OCI-LY1 (cell line): ENCODE data around the gene ARIH2.

Source experiments
- H2AFZ ChIP-seq: fragments of 200-600 bp; sonication (generic), shearing (Covaris generic); 2 replicates; pipeline ENCODE4 v1.6.0; 2014; ENCODE audit warnings: antibody characterized with exemption, mild to moderate bottlenecking, low read length
- H3F3A ChIP-seq: fragments of 200-600 bp; sonication (generic), shearing (Covaris generic); 2 replicates; pipeline ENCODE4 v1.6.0; 2014; ENCODE audit warnings: mild to moderate bottlenecking, antibody characterized with exemption, low read length, moderate library complexity; ENCODE audit not compliant: insufficient read depth
- H3K27ac ChIP-seq: fragments of 200-600 bp; sonication (generic); 2 replicates; pipeline ENCODE4 v1.5.1; 2014; ENCODE audit warnings: low read length, mixed run types, mild to moderate bottlenecking, low read depth; ENCODE audit not compliant: poor library complexity, severe bottlenecking
- H3K27me3 ChIP-seq: fragments of 200-600 bp; sonication (generic); 2 replicates; pipeline ENCODE4 v1.6.0; 2014; ENCODE audit warnings: antibody characterized with exemption, mild to moderate bottlenecking, low read length, moderate library complexity; ENCODE audit not compliant: insufficient read depth
- H3K36me3 ChIP-seq: fragments of 200-600 bp; sonication (generic); 2 replicates; pipeline ENCODE4 v1.6.1; 2014; ENCODE audit warnings: mild to moderate bottlenecking, antibody characterized with exemption, low read length, moderate library complexity, mixed read lengths; ENCODE audit not compliant: insufficient read depth
- H3K4me1 ChIP-seq: fragments of 200-600 bp; sonication (generic); 2 replicates; pipeline ENCODE4 v1.5.1; 2014; ENCODE audit warnings: mild to moderate bottlenecking, low read length, moderate library complexity; ENCODE audit not compliant: insufficient read depth, severe bottlenecking
- H3K4me2 ChIP-seq: fragments of 200-600 bp; sonication (generic), shearing (Covaris generic); 2 replicates; pipeline ENCODE4 v1.6.1; 2014; ENCODE audit warnings: low read length
- H3K4me3 ChIP-seq: fragments of 200-600 bp; sonication (generic); 2 replicates; pipeline ENCODE4 v1.5.1; 2014; ENCODE audit warnings: low read length, low read depth, mild to moderate bottlenecking, mixed read lengths; ENCODE audit not compliant: poor library complexity, severe bottlenecking
- H3K79me2 ChIP-seq: fragments of 200-600 bp; shearing (Covaris generic); 2 replicates; pipeline ENCODE4 v1.6.1; 2016; ENCODE audit warnings: mixed run types, low read length, mixed read lengths; ENCODE audit not compliant: insufficient read depth
- H3K9ac ChIP-seq: fragments of 200-600 bp; sonication (generic), shearing (Covaris generic); 2 replicates; pipeline ENCODE4 v1.6.1; 2014; ENCODE audit warnings: mild to moderate bottlenecking, low read length, mixed read lengths
- H3K9me2 ChIP-seq: fragments of 200-600 bp; sonication (generic), shearing (Covaris generic); 2 replicates; pipeline ENCODE4 v1.6.1; 2014; ENCODE audit warnings: low read depth, mild to moderate bottlenecking, low read length, mixed read lengths
- H3K9me3 ChIP-seq: fragments of 200-600 bp; shearing (Covaris generic); 2 replicates; pipeline ENCODE4 v1.6.1; 2014; ENCODE audit warnings: low read length, mixed read lengths
- H4K20me1 ChIP-seq: fragments of 200-600 bp; sonication (generic), shearing (Covaris generic); 2 replicates; pipeline ENCODE4 v1.6.0; 2016; ENCODE audit warnings: mild to moderate bottlenecking, low read length; ENCODE audit not compliant: insufficient read depth
- EZH2 ChIP-seq: fragments of 200-600 bp; sonication (generic), shearing (Covaris generic); IDR thresholded peaks from 2 replicates; pipeline ENCODE4 v1.8.0; 2017; ENCODE audit warnings: borderline replicate concordance, mixed run types, mild to moderate bottlenecking, antibody characterized with exemption, low read length, moderate library complexity, mixed read lengths
- TF ChIP-seq, protein P1 (sequence below): fragments of 200-600 bp; sonication (generic), shearing (Covaris generic); IDR thresholded peaks from 2 replicates; pipeline ENCODE4 v1.5.1; 2017; ENCODE audit warnings: mild to moderate bottlenecking, antibody characterized with exemption, low read length, moderate library complexity, mixed read lengths

Gene ARIH2

DNA sequence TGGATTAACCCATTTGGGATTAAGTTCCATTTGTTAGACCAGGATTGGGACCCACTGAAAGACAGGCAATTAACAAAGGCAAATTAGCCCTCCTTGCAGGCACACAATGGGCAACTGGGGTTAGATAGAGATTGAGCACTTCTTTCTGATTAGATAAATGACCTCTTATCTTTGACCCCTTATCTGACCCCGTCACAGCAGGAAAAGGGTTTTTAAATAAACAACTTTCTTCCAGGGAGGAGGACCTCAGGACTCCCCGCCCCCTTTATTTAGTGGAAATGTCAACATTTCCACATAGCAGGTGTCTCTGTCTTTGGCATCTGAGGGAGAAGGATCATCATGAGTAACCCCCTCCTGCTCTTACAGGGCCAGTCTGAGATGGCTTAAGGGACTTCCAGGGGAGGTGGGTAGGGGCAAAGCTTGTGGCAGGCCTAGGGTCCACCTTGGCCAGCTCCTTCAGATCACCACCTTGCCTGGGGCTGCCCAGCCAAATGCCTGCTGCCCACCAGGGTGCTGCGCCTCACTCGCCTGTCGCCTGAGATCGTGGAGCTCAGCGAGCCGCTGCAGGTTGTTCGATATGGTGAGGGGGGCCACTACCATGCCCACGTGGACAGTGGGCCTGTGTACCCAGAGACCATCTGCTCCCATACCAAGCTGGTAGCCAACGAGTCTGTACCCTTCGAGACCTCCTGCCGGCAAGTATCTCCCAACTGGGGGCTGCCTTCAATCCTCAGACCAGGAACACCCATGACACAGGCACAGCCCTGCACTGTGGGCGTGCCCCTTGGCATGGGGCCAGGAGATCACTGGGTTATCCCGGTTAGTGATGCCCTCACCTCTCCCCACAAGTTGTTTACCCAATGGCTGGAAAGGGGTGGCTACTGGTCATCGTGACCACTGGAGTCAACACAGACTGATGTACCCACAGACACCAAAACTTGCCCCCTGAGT, 86.0 kb downstream of the ARIH2 start:
- Histone ChIP-seq H3K9me2 (no peaks in the 10 kb centered on the region), H3F3A (no peaks in the 10 kb centered on the region), H4K20me1 (no peaks in the 10 kb centered on the region), H3K9me3 (no peaks in the 10 kb centered on the region), H3K4me1 (peaks cover 17% of the 10 kb centered on the region), H3K79me2 (no peaks in the 10 kb centered on the region), H3K27me3 (no peaks in the 10 kb centered on the region), H3K4me3 (no peak overlapping the region), H3K4me2 (no peak overlapping the region), H2AFZ (no peak overlapping the region), H3K36me3 (no peaks in the 10 kb centered on the region), H3K9ac (no peak overlapping the region), H3K27ac (no peak overlapping the region)
- TF ChIP-seq, protein P1, sequence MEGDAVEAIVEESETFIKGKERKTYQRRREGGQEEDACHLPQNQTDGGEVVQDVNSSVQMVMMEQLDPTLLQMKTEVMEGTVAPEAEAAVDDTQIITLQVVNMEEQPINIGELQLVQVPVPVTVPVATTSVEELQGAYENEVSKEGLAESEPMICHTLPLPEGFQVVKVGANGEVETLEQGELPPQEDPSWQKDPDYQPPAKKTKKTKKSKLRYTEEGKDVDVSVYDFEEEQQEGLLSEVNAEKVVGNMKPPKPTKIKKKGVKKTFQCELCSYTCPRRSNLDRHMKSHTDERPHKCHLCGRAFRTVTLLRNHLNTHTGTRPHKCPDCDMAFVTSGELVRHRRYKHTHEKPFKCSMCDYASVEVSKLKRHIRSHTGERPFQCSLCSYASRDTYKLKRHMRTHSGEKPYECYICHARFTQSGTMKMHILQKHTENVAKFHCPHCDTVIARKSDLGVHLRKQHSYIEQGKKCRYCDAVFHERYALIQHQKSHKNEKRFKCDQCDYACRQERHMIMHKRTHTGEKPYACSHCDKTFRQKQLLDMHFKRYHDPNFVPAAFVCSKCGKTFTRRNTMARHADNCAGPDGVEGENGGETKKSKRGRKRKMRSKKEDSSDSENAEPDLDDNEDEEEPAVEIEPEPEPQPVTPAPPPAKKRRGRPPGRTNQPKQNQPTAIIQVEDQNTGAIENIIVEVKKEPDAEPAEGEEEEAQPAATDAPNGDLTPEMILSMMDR = no peak
- TF ChIP-seq EZH2 = no peak

DNA sequence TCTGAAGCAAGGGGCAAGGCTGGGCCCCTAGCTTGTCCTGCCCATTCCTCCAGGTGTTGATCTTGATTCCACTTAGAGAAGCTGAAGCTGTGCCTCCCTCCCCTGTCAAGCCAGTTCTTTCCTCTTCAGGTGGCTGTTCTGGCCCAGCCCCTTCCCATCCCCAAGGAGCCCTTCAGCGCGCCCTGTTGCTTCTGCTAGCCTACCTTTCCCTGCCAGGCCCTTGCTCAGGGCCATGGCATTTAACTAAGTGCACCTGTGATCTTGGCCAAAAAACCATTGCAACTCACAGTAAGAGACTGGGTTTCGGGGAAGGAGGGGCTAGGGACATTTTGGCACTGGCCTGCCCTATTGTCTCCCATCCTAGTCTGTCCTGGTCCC, 86.7 kb downstream of the ARIH2 start:
- H3K9me3 ChIP-seq = no peaks in the 10 kb centered on the region
- H3K9ac ChIP-seq = no peak overlapping the region
- H3K4me1 ChIP-seq = peaks cover 17% of the 10 kb centered on the region
- H3K27me3 ChIP-seq = no peaks in the 10 kb centered on the region
- no peak for TF ChIP-seq EZH2
- no peak overlapping the region for H3K4me2 ChIP-seq
- no peak overlapping the region for H3K4me3 ChIP-seq
- no peaks in the 10 kb centered on the region for H3K79me2 ChIP-seq
- H3K27ac ChIP-seq = no peak overlapping the region
- no peaks in the 10 kb centered on the region for H3F3A ChIP-seq
- no peaks in the 10 kb centered on the region for H3K9me2 ChIP-seq
- H4K20me1 ChIP-seq = no peaks in the 10 kb centered on the region
- H3K36me3 ChIP-seq = no peaks in the 10 kb centered on the region
- H2AFZ ChIP-seq = no peak overlapping the region

DNA sequence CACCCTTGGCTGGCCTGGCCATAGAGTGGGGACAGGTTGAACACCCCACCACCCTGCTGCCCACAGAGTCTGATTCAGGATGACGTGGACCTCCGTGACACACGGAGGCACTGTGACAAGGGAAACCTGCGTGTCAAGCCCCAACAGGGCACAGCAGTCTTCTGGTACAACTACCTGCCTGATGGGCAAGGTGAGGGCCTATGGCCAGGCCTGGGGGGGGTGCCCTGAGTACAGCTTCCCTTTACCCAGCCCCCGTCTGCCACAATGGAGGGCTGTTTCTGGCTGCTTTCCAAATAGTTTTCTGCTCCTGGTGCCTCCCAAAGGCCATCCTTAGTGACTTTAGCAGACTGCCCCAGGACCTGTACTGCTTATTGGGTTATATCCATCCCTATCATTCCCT, 87.4 kb downstream of the ARIH2 start:
- Histone ChIP-seq H3K27me3 (no peaks in the 10 kb centered on the region), H2AFZ (no peak overlapping the region), H3K9ac (peak overlapping the region; percentile 91), H3K4me3 (peak overlapping the region; percentile 75), H4K20me1 (no peaks in the 10 kb centered on the region), H3K4me2 (peak overlapping the region; percentile 77), H3K9me2 (no peaks in the 10 kb centered on the region), H3K9me3 (no peaks in the 10 kb centered on the region), H3F3A (no peaks in the 10 kb centered on the region), H3K27ac (no peak overlapping the region), H3K4me1 (peaks cover 17% of the 10 kb centered on the region), H3K79me2 (no peaks in the 10 kb centered on the region), H3K36me3 (no peaks in the 10 kb centered on the region)
- TF ChIP-seq, protein P1 = no peak
- TF ChIP-seq EZH2 = no peak
